ENCODE results near the gene EHBP1. TPM values are rescaled to one million over a fixed set of nuclear protein-coding genes. Genes with fewer than 3 reads are reported as not detected.

EHBP1 gene
- total RNA-seq, 4 donors from 2014 or later, result 52.6 to 167 (median 135) TPM

- H3K4me1 ChIP-seq, result no peaks in the 10 kb centered on the region
- no peak overlapping the region for H3K27ac ChIP-seq
- H3K36me3 ChIP-seq, result no peaks in the 10 kb centered on the region
- H3K27me3 ChIP-seq, result no peaks in the 10 kb centered on the region
- TF ChIP-seq CTCF (IDR thresholded peaks at IDR 0.05) (no peak), POLR2A (IDR thresholded peaks at IDR 0.05) (no peak)
- H3K4me3 ChIP-seq, result no peak overlapping the region
- no peaks in the 10 kb centered on the region for H3K9me3 ChIP-seq
- DNase-seq, result no peak
- intact Hi-C loops (cut with DNase I; ENCODE audit: low total_unique reads), result no loop called here
Measured at GRCh38 chr2:62801814-62802523, 96.5 kb downstream of the EHBP1 start.

GRCh38 chr2:62803961-62804360 lies 98.4 kb downstream of the EHBP1 start:
- Histone ChIP-seq H3K27me3 (no peaks in the 10 kb centered on the region), H3K36me3 (no peaks in the 10 kb centered on the region), H3K4me3 (no peak overlapping the region), H3K4me1 (no peaks in the 10 kb centered on the region), H3K27ac (no peak overlapping the region), H3K9me3 (no peaks in the 10 kb centered on the region)
- no peak for DNase-seq
- intact Hi-C loops (cut with DNase I; ENCODE audit: low total_unique reads), result no loop called here
- TF ChIP-seq POLR2A (IDR thresholded peaks at IDR 0.05) (no peak), CTCF (IDR thresholded peaks at IDR 0.05) (no peak)

- intact Hi-C loops (cut with DNase I; ENCODE audit: low total_unique reads), result no loop called here
- no peak for DNase-seq
- Histone ChIP-seq H3K9me3 (no peaks in the 10 kb centered on the region), H3K27me3 (no peaks in the 10 kb centered on the region), H3K27ac (no peak overlapping the region), H3K36me3 (no peaks in the 10 kb centered on the region), H3K4me1 (no peaks in the 10 kb centered on the region), H3K4me3 (no peak overlapping the region)
- TF ChIP-seq CTCF (IDR thresholded peaks at IDR 0.05) (no peak), POLR2A (IDR thresholded peaks at IDR 0.05) (no peak)
Measured at GRCh38 chr2:62806231-62806630, 100.7 kb downstream of the EHBP1 start.

GRCh38 chr2:62808554-62808953 lies 103.0 kb downstream of the EHBP1 start:
- Histone ChIP-seq H3K36me3 (no peaks in the 10 kb centered on the region), H3K27ac (no peak overlapping the region), H3K9me3 (no peaks in the 10 kb centered on the region), H3K4me1 (no peaks in the 10 kb centered on the region), H3K27me3 (no peaks in the 10 kb centered on the region), H3K4me3 (no peak overlapping the region)
- intact Hi-C loops (cut with DNase I; ENCODE audit: low total_unique reads), result no loop called here
- no peak for DNase-seq
- no peak for TF ChIP-seq POLR2A (IDR thresholded peaks at IDR 0.05)
- TF ChIP-seq CTCF (IDR thresholded peaks at IDR 0.05), result no peak

- no peak overlapping the region for H3K4me3 ChIP-seq
Measured at GRCh38 chr2:62811086-62811485, 105.6 kb downstream of the EHBP1 start.

More at GRCh38 chr2:62811086-62811485, 105.6 kb downstream of the EHBP1 start:
- Histone ChIP-seq H3K27ac (no peak overlapping the region), H3K36me3 (no peaks in the 10 kb centered on the region), H3K27me3 (no peaks in the 10 kb centered on the region), H3K4me1 (no peaks in the 10 kb centered on the region), H3K9me3 (no peaks in the 10 kb centered on the region)
- no peak for DNase-seq
- intact Hi-C loops (cut with DNase I; ENCODE audit: low total_unique reads), result no loop called here
- TF ChIP-seq POLR2A (IDR thresholded peaks at IDR 0.05), result no peak
- no peak for TF ChIP-seq CTCF (IDR thresholded peaks at IDR 0.05)

Measured in uterus (tissue), 4 donors.